Astrocyte (in vitro differentiated cells and primary cell): ENCODE measurements around the gene ATP11A. TPM values are rescaled to one million over a fixed set of nuclear protein-coding genes. Genes with fewer than 3 reads are reported as not detected.

Experiments
- DNase-seq: peaks from one replicate; pipeline ENCODE4 v3.0.0-alpha.2; 2010; ENCODE audit warnings: low read depth
- FAIRE-seq: peaks from 2 replicates; lab custom pipeline; 2011; peaks lifted over from hg19 to GRCh38; lab: Jason Lieb, UNC
- H2AFZ ChIP-seq: 2 replicates; pipeline ENCODE4 v1.6.0; 2012; ENCODE audit warnings: low read depth, low read length, inconsistent platforms
- H3K27ac ChIP-seq: 2 replicates; pipeline ENCODE4 v1.5.1; 2011; ENCODE audit warnings: low read depth, low read length, inconsistent platforms
- H3K27me3 ChIP-seq: 2 replicates; pipeline ENCODE4 v1.6.0; 2011; ENCODE audit warnings: low read length, inconsistent platforms; ENCODE audit not compliant: insufficient read depth
- H3K36me3 ChIP-seq: 2 replicates; pipeline ENCODE4 v1.5.1; 2011; ENCODE audit warnings: low read length, inconsistent platforms; ENCODE audit not compliant: insufficient read depth
- H3K4me1 ChIP-seq: 2 replicates; pipeline ENCODE4 v1.5.1; 2011; ENCODE audit warnings: low read length, inconsistent platforms; ENCODE audit not compliant: insufficient read depth
- H3K4me2 ChIP-seq: 2 replicates; pipeline ENCODE4 v1.6.0; 2012; ENCODE audit warnings: low read length, inconsistent platforms
- H3K4me3 ChIP-seq: 2 replicates; pipeline ENCODE4 v1.5.1; 2011; ENCODE audit warnings: low read depth, mild to moderate bottlenecking, low read length, inconsistent platforms; ENCODE audit not compliant: insufficient read depth
- H3K79me2 ChIP-seq: 2 replicates; pipeline ENCODE4 v1.6.0; 2012; ENCODE audit warnings: mild to moderate bottlenecking, low read length, inconsistent platforms; ENCODE audit not compliant: insufficient read depth
- H3K9ac ChIP-seq: 2 replicates; pipeline ENCODE4 v1.6.0; 2012; ENCODE audit warnings: mild to moderate bottlenecking, low read length, inconsistent platforms
- H3K9me3 ChIP-seq: 2 replicates; pipeline ENCODE4 v1.5.1; 2012; ENCODE audit warnings: low read depth, mild to moderate bottlenecking, low read length, inconsistent platforms; ENCODE audit not compliant: insufficient read depth
- H4K20me1 ChIP-seq: 2 replicates; pipeline ENCODE4 v1.6.0; 2012; ENCODE audit warnings: low read length, inconsistent platforms; ENCODE audit not compliant: insufficient read depth
- H3K27ac Mint-ChIP-seq: one replicate; pipeline ENCODE4 v1.8.0; 2021; ENCODE audit warnings: mild to moderate bottlenecking, mixed read lengths; ENCODE audit not compliant: unreplicated experiment
- H3K27me3 Mint-ChIP-seq: one replicate; pipeline ENCODE4 v1.8.0; 2021; ENCODE audit warnings: low read depth, mixed read lengths; ENCODE audit not compliant: unreplicated experiment
- H3K36me3 Mint-ChIP-seq: one replicate; pipeline ENCODE4 v1.8.0; 2021; ENCODE audit warnings: low read depth, mixed read lengths; ENCODE audit not compliant: unreplicated experiment
- H3K4me1 Mint-ChIP-seq: one replicate; pipeline ENCODE4 v1.8.0; 2021; ENCODE audit warnings: low read depth, mixed read lengths; ENCODE audit not compliant: unreplicated experiment
- H3K4me3 Mint-ChIP-seq: one replicate; pipeline ENCODE4 v1.8.0; 2021; ENCODE audit warnings: mild to moderate bottlenecking, moderate library complexity, mixed read lengths; ENCODE audit not compliant: unreplicated experiment
- H3K9me3 Mint-ChIP-seq: one replicate; pipeline ENCODE4 v1.8.0; 2021; ENCODE audit warnings: mild to moderate bottlenecking, mixed read lengths; ENCODE audit not compliant: unreplicated experiment
- CTCF ChIP-seq: IDR thresholded peaks from 2 replicates; pipeline ENCODE4 v1.5.1; 2011; ENCODE audit warnings: low read depth, mild to moderate bottlenecking, inconsistent platforms, low read length, moderate library complexity; ENCODE audit not compliant: insufficient read depth
- EZH2 ChIP-seq: IDR thresholded peaks from 2 replicates; pipeline ENCODE4 v1.6.1; 2012; ENCODE audit warnings: mild to moderate bottlenecking, low read length, inconsistent platforms; ENCODE audit not compliant: insufficient read depth
- total RNA-seq: library from RNA; stranded (reverse); gene quantifications from 2 replicates; pipeline ENCODE4 v1.2.1, GENCODE V29; 2021

The ATP11A gene
- total RNA-seq, 1 donor from 2014 or later, result 38.9 TPM

- Histone ChIP-seq H3K4me2 (no peak overlapping the region), H3K9ac (no peak overlapping the region), H3K27ac (no peak overlapping the region), H3K27me3 (peaks cover 27% of the 10 kb centered on the region), H3K4me3 (no peak overlapping the region), H3K9me3 (no peaks in the 10 kb centered on the region), H4K20me1 (no peaks in the 10 kb centered on the region), H3K4me1 (peaks cover 9% of the 10 kb centered on the region), H3K79me2 (no peaks in the 10 kb centered on the region), H3K36me3 (no peaks in the 10 kb centered on the region), H2AFZ (no peak overlapping the region)
- TF ChIP-seq EZH2, result no peak
- TF ChIP-seq CTCF, result no peak
- FAIRE-seq (no peak), DNase-seq (no peak)
- Mint-ChIP-seq H3K27me3 (peaks cover 48% of the 10 kb centered on the region), H3K36me3 (no peaks in the 10 kb centered on the region), H3K4me3 (no peak overlapping the region), H3K27ac (no peak overlapping the region), H3K4me1 (peaks cover 9% of the 10 kb centered on the region), H3K9me3 (no peaks in the 10 kb centered on the region)
These were observed 198.6 kb downstream of the ATP11A start for GRCh38 chr13:112888238-112889111.

GRCh38 chr13:112889351-112890290, 199.8 kb downstream of the ATP11A start:
- peaks cover 9% of the 10 kb centered on the region for H3K4me1 ChIP-seq

More at GRCh38 chr13:112889351-112890290, 199.8 kb downstream of the ATP11A start:
- Histone ChIP-seq H3K4me2 (no peak overlapping the region), H3K27me3 (peaks cover 32% of the 10 kb centered on the region), H3K9me3 (no peaks in the 10 kb centered on the region), H3K36me3 (no peaks in the 10 kb centered on the region), H2AFZ (no peak overlapping the region), H3K9ac (no peak overlapping the region), H3K79me2 (no peaks in the 10 kb centered on the region), H3K4me3 (no peak overlapping the region), H3K27ac (no peak overlapping the region), H4K20me1 (no peaks in the 10 kb centered on the region)
- H3K4me3 Mint-ChIP-seq, result no peak overlapping the region
- DNase-seq, result no peak
- H3K36me3 Mint-ChIP-seq, result no peaks in the 10 kb centered on the region
- peaks cover 10% of the 10 kb centered on the region for H3K4me1 Mint-ChIP-seq
- peaks cover 48% of the 10 kb centered on the region for H3K27me3 Mint-ChIP-seq
- FAIRE-seq, result no peak
- no peaks in the 10 kb centered on the region for H3K9me3 Mint-ChIP-seq
- no peak overlapping the region for H3K27ac Mint-ChIP-seq
- TF ChIP-seq EZH2 (no peak), CTCF (no peak)
